ENCODE measurements around the gene DCP2. TPM values are rescaled to one million over a fixed set of nuclear protein-coding genes. Genes with fewer than 3 reads are reported as not detected.

The DCP2 gene
- total RNA-seq, 4 donors from 2014 or later: 9.8 to 30.9 (median 27.2) TPM

DNA sequence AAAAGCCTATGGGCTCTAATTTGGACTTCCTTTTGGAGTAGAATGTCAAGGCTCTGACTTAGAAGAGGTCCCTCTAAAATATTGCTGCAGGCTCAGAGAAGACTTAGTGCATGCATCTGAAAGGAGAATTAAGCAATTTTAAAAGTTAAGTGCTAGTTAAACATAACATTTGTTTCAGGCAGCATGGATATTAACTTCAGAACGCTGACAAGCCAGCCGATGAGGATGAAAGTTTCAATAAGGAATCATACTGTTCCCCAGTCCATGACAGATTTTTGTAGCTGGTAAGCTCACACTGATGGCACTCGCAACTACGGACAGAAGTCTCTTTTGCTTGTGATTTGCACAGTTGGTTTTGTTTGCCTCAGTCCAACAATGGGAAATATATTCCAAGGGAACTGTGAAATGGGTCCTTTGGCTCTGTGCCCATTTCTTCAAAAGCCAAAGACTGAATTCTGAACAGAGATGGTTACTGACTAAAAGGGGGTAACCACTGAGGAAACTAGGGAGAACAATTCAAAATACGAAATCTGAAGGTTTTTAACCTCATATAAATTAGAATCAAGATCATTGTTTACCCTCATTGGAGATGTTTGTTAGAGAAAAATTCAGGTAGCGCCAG, 47.6 kb downstream of the DCP2 start:
- in situ Hi-C loops (cut with MboI; ENCODE audit: low sequenced_read_pairs in 4 of 4): loop anchor here in 2 of 4 donors (25.0 kb wide), 2 partner anchors 313 to 588 kb away; no protein-coding TSS in a partner anchor
- H3K36me3 ChIP-seq: peaks cover 0 to 31% of the 10 kb centered on the region in 2 donors

DNA sequence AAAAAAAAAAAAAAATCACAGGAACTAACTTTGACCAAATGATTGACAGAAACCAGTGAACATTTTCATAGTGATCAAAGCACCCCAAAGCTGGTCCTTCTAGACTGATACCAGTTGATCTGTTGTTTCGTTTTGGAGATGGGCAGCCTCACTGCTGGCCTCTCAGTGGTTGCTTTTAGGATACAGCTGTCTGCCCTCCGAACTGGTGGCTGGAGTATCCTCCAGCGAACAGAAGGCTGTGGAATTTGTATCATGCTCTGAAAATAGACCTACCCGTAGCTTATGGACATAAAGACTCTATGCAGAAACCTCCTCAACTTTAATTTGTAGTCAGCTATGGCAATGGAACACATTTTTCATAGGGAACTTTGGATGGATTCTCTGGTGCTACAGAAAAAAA, 49.0 kb downstream of the DCP2 start:
- H3K4me1 ChIP-seq: no peaks in the 10 kb centered on the region
- intact Hi-C loops (cut with DNase I; ENCODE audit: low total_unique reads): no loop called here
- H3K27ac ChIP-seq: no peak overlapping the region
- peaks cover 0 to 31% of the 10 kb centered on the region in 2 donors for H3K36me3 ChIP-seq
- H3K4me3 ChIP-seq: no peak overlapping the region
- in situ Hi-C loops (cut with MboI; ENCODE audit: low sequenced_read_pairs in 4 of 4): loop anchor here in 1 of 4 donors (25.0 kb wide), 1 partner anchor 487 kb away; the partner anchor contains the start of gene YTHDC2
- ATAC-seq (no peak), DNase-seq (no peak)
- no peaks in the 10 kb centered on the region for H3K9me3 ChIP-seq
- H3K27me3 ChIP-seq: no peaks in the 10 kb centered on the region
- no peak for TF ChIP-seq POLR2A (IDR thresholded peaks at IDR 0.05)
- TF ChIP-seq, protein P1, sequence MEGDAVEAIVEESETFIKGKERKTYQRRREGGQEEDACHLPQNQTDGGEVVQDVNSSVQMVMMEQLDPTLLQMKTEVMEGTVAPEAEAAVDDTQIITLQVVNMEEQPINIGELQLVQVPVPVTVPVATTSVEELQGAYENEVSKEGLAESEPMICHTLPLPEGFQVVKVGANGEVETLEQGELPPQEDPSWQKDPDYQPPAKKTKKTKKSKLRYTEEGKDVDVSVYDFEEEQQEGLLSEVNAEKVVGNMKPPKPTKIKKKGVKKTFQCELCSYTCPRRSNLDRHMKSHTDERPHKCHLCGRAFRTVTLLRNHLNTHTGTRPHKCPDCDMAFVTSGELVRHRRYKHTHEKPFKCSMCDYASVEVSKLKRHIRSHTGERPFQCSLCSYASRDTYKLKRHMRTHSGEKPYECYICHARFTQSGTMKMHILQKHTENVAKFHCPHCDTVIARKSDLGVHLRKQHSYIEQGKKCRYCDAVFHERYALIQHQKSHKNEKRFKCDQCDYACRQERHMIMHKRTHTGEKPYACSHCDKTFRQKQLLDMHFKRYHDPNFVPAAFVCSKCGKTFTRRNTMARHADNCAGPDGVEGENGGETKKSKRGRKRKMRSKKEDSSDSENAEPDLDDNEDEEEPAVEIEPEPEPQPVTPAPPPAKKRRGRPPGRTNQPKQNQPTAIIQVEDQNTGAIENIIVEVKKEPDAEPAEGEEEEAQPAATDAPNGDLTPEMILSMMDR (IDR thresholded peaks at IDR 0.05 in 4 of 5, conservative IDR thresholded peaks at IDR 0.05 in 1 of 5): no peak

More for the DNA sequence above, 47.6 kb downstream of the DCP2 start:
- Histone ChIP-seq H3K9me3 (no peaks in the 10 kb centered on the region), H3K27ac (no peak overlapping the region), H3K4me3 (no peak overlapping the region), H3K27me3 (no peaks in the 10 kb centered on the region), H3K4me1 (no peaks in the 10 kb centered on the region)
- DNase-seq (no peak), ATAC-seq (no peak)
- intact Hi-C loops (cut with DNase I; ENCODE audit: low total_unique reads): no loop called here
- TF ChIP-seq, protein P1 (IDR thresholded peaks at IDR 0.05 in 4 of 5, conservative IDR thresholded peaks at IDR 0.05 in 1 of 5): no peak

DNA sequence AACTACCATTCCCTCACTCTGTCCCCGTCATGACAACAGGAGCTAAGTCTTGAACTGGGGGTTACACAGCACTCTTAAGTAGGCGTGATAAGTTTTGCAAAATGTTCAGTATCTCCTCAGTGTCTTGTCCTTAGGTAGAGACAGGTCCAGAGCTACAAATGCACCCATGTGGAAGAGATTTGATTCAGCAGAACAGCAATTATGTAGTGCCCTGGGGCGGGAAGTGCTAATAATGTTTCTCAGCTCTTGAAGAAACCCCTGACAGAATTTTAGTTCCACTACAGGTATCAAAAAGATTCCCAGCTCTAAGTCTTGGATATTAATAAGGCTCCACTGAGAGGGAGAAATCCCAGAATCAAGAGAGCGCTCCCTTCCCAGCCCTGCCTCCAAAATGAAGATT, 49.6 kb downstream of the DCP2 start:
- no peak overlapping the region for H3K4me3 ChIP-seq
- intact Hi-C loops (cut with DNase I; ENCODE audit: low total_unique reads) (no loop called here), in situ Hi-C loops (cut with MboI; ENCODE audit: low sequenced_read_pairs in 4 of 4) (loop anchor here in 1 of 4 donors (25.0 kb wide), 1 partner anchor 486 kb away; the partner anchor contains the start of gene YTHDC2)
- H3K9me3 ChIP-seq: no peaks in the 10 kb centered on the region
- H3K27me3 ChIP-seq: no peaks in the 10 kb centered on the region
- H3K4me1 ChIP-seq: no peaks in the 10 kb centered on the region
- H3K36me3 ChIP-seq: peaks cover 0 to 31% of the 10 kb centered on the region in 2 donors
- TF ChIP-seq, protein P1 (IDR thresholded peaks at IDR 0.05 in 4 of 5, conservative IDR thresholded peaks at IDR 0.05 in 1 of 5): no peak
- no peak for TF ChIP-seq POLR2A (IDR thresholded peaks at IDR 0.05)
- DNase-seq: no peak
- no peak overlapping the region for H3K27ac ChIP-seq
- no peak for ATAC-seq

DNA sequence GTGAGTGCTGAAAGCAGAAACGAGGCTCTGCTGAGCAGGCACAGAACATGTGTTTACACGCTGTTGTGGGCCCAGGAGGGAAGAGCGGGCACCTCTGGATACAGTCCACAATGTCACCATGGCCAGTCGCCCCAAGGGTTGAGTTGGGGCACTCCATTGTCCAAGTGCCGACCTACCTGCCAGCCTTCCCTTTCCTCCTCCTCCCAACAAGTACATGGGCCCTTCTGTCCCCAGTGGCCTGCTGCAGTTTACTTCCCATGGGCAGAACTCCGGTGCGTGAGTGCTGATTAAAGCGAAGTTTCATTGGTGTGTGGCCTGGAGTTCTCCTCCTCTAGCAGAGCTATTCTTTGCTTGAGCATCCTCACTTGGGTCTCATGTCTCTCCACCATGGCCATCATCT, 50.4 kb downstream of the DCP2 start:
- no peak for ATAC-seq

More for the DNA sequence above, 50.4 kb downstream of the DCP2 start:
- intact Hi-C loops (cut with DNase I; ENCODE audit: low total_unique reads) (no loop called here), in situ Hi-C loops (cut with MboI; ENCODE audit: low sequenced_read_pairs in 4 of 4) (loop anchor here in 1 of 4 donors (25.0 kb wide), 1 partner anchor 485 kb away; the partner anchor contains the start of gene YTHDC2)
- H3K4me1 ChIP-seq: no peaks in the 10 kb centered on the region
- TF ChIP-seq, protein P1 (IDR thresholded peaks at IDR 0.05 in 4 of 5, conservative IDR thresholded peaks at IDR 0.05 in 1 of 5): no peak
- TF ChIP-seq POLR2A (IDR thresholded peaks at IDR 0.05): no peak
- H3K27ac ChIP-seq: no peak overlapping the region
- DNase-seq: no peak
- H3K36me3 ChIP-seq: peaks cover 0 to 31% of the 10 kb centered on the region in 2 donors
- H3K9me3 ChIP-seq: no peaks in the 10 kb centered on the region
- no peak overlapping the region for H3K4me3 ChIP-seq
- H3K27me3 ChIP-seq: no peaks in the 10 kb centered on the region
